HFFc6 (cell line): ENCODE measurements around the gene TMEM178A. TPM values are rescaled to one million over a fixed set of nuclear protein-coding genes. Genes with fewer than 3 reads are reported as not detected.

Experiments
- DNase-seq: peaks from one replicate; pipeline ENCODE4 v3.0.0-alpha.2; 2018
- H3K27ac Mint-ChIP-seq: 2 replicates; pipeline ENCODE4 v1.8.0; 2020; ENCODE audit warnings: mild to moderate bottlenecking, mixed read lengths
- H3K27me3 Mint-ChIP-seq: 2 replicates; pipeline ENCODE4 v1.8.0; 2021; ENCODE audit warnings: mild to moderate bottlenecking, moderate library complexity, mixed read lengths; ENCODE audit not compliant: insufficient read depth
- H3K36me3 Mint-ChIP-seq: 2 replicates; pipeline ENCODE4 v1.8.0; 2021; ENCODE audit warnings: low read depth, mixed read lengths
- H3K4me1 Mint-ChIP-seq: 2 replicates; pipeline ENCODE4 v1.8.0; 2020; ENCODE audit warnings: low read depth, mixed read lengths
- H3K4me3 Mint-ChIP-seq: 2 replicates; pipeline ENCODE4 v1.8.0; 2020; ENCODE audit warnings: mild to moderate bottlenecking, moderate library complexity, mixed read lengths
- H3K9me3 Mint-ChIP-seq: 2 replicates; pipeline ENCODE4 v1.8.0; 2020; ENCODE audit warnings: mild to moderate bottlenecking, mixed read lengths
- total RNA-seq, 6 experiments: library from RNA; stranded (reverse); fragmentation: NEBNext Ultra II Directional; extraction: Animal tissue kit (Norgen Biotek cat#: 25700); gene quantifications; 2 replicates in 1 of 6; 3 replicates in 5 of 6; pipeline ENCODE4 v1.2.3, GENCODE V29; 2021
- TF ChIP-seq, protein P1 (sequence below): fragments of 200-600 bp; sonication (generic); IDR thresholded peaks from 2 replicates; pipeline ENCODE4 v1.5.0; 2021; ENCODE audit warnings: antibody characterized with exemption, mild to moderate bottlenecking

The TMEM178A gene
- total RNA-seq, 6 experiments from 2014 or later: 0.18 to 0.99 (median 0.44) TPM

DNA sequence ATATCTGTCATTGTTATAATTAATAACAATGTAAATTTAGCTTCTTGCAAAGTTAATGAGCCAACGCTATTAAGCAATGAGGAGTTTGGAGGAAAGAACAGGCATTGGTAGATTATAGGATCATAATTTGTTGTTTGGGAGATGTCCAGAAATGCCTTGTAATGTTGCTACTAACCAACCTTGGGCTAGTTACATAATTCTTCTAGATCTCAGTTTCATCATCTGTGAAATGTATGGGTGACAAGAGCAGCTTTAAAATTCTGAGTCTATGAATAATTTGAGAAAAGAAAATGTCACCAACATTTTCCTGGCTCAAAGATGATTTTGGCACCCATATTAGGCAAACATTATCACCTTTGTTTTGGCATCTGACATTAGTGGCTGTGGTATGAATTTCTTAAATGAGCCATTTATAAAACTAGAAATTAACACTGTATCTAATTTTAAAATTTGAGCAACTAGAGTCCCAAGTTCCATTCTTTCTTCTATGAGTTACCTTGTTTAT, 2.9 kb downstream of the TMEM178A start:
- Mint-ChIP-seq H3K36me3 (no peaks in the 10 kb centered on the region), H3K27me3 (peaks cover 46% of the 10 kb centered on the region), H3K9me3 (no peaks in the 10 kb centered on the region), H3K4me1 (peaks cover 16% of the 10 kb centered on the region), H3K27ac (no peak overlapping the region), H3K4me3 (no peak overlapping the region)
- DNase-seq: no peak
- TF ChIP-seq, protein P1, sequence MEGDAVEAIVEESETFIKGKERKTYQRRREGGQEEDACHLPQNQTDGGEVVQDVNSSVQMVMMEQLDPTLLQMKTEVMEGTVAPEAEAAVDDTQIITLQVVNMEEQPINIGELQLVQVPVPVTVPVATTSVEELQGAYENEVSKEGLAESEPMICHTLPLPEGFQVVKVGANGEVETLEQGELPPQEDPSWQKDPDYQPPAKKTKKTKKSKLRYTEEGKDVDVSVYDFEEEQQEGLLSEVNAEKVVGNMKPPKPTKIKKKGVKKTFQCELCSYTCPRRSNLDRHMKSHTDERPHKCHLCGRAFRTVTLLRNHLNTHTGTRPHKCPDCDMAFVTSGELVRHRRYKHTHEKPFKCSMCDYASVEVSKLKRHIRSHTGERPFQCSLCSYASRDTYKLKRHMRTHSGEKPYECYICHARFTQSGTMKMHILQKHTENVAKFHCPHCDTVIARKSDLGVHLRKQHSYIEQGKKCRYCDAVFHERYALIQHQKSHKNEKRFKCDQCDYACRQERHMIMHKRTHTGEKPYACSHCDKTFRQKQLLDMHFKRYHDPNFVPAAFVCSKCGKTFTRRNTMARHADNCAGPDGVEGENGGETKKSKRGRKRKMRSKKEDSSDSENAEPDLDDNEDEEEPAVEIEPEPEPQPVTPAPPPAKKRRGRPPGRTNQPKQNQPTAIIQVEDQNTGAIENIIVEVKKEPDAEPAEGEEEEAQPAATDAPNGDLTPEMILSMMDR: no peak

DNA sequence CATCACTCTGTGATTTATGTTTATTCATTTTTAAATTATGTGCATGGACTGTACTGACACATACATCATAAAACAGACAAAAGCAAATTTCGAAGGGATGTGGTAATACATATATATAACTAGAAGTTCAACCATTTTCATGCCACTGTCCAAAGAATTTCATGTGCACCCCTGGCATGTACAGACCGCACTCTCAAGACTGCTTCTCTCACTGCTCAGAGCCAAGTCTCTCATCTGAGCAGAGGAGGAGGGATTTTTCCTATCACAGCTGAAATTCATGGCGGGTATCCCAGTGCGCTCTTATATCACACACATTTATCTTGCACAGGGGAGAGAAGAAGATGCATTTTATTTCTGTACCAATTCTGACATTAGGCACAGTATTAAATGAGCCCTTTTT, 5.9 kb downstream of the TMEM178A start:
- Mint-ChIP-seq H3K36me3 (no peaks in the 10 kb centered on the region), H3K27me3 (peaks cover 31% of the 10 kb centered on the region), H3K4me3 (no peak overlapping the region), H3K27ac (no peak overlapping the region), H3K4me1 (peaks cover 7% of the 10 kb centered on the region), H3K9me3 (no peaks in the 10 kb centered on the region)
- TF ChIP-seq, protein P1: no peak
- DNase-seq: no peak

DNA sequence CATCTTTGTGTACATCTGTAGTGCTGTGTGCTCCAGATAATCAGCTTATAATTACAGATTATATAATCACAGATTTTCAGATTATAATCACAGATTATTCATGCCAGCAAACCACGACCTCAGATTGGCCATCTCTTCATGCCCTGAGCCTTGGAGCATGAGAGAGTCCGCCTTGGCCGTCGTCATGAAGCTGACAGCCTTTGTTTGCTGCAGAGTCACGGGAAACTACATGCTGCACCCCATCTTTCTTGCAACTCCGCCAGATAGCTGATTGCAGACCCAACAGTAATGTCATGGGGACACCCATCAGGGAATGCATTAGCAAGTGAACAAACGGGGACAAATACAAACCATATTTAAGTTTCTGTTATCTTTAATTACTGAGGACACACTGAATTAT, 7.3 kb downstream of the TMEM178A start:
- no peak overlapping the region for H3K4me3 Mint-ChIP-seq
- H3K27me3 Mint-ChIP-seq: peaks cover 23% of the 10 kb centered on the region
- H3K27ac Mint-ChIP-seq: no peak overlapping the region
- TF ChIP-seq, protein P1: no peak
- no peak for DNase-seq
- no peaks in the 10 kb centered on the region for H3K4me1 Mint-ChIP-seq
- H3K36me3 Mint-ChIP-seq: peaks cover 4% of the 10 kb centered on the region; the same call in 1 of the 2 replicates
- peaks cover 5% of the 10 kb centered on the region for H3K9me3 Mint-ChIP-seq

DNA sequence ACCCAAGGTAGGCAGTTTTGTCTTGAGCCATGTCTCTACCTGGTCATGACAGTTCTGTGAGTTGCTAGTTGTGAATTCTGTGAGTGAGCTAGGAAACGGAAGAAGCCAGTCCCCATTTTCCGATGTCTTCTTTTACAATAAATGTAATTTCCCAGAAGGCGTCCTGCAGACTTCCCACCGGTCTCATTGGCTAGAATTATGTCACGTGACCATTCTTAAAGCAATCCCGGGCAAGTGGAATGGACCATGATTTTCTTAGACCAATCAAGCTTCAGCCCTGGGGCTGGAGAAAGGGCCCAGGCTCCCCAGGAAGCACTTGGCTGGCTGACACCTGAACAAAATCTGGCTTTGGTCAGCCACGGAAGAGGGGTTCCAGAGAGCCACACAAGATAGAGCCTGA, 10.6 kb downstream of the TMEM178A start:
- TF ChIP-seq, protein P1: no peak
- Mint-ChIP-seq H3K27ac (no peak overlapping the region), H3K27me3 (peaks cover 22% of the 10 kb centered on the region), H3K9me3 (peaks cover 7% of the 10 kb centered on the region), H3K4me3 (no peak overlapping the region), H3K36me3 (peaks cover 4% of the 10 kb centered on the region; the same call in 1 of the 2 replicates), H3K4me1 (no peaks in the 10 kb centered on the region)
- no peak for DNase-seq

DNA sequence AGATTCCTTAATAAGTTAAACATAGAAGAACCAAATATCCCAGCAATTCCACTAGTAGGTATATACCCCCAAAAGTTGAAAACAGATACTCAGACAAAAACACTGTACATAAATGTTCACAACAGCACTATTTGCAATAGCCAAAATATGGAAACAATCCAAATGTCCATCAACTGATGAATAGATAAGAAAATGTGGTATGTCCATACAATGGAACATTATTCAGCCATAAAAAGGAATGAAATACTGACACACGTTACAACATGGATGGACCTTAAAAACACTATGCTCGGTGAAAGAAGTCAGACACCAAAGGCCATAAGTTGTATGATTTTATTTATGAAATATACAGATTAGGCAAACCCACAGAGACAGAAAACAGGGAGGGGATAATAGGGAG, 12.5 kb downstream of the TMEM178A start:
- no peak overlapping the region for H3K27ac Mint-ChIP-seq
- no peak overlapping the region for H3K4me3 Mint-ChIP-seq
- no peaks in the 10 kb centered on the region for H3K4me1 Mint-ChIP-seq
- peaks cover 10% of the 10 kb centered on the region; the same call in 1 of the 2 replicates for H3K27me3 Mint-ChIP-seq
- peaks cover 7% of the 10 kb centered on the region for H3K9me3 Mint-ChIP-seq
- no peak for DNase-seq
- H3K36me3 Mint-ChIP-seq: peaks cover 4% of the 10 kb centered on the region; the same call in 1 of the 2 replicates
- TF ChIP-seq, protein P1: no peak
